GM18861 (cell line): ENCODE results near the gene TRIM47.

Experiments
- ATAC-seq: cut with Tn5 transposase; IDR thresholded peaks from one replicate; pipeline ENCODE4 v1.9.1; 2021; ENCODE audit not compliant: unreplicated experiment

TRIM47 gene, protein sequence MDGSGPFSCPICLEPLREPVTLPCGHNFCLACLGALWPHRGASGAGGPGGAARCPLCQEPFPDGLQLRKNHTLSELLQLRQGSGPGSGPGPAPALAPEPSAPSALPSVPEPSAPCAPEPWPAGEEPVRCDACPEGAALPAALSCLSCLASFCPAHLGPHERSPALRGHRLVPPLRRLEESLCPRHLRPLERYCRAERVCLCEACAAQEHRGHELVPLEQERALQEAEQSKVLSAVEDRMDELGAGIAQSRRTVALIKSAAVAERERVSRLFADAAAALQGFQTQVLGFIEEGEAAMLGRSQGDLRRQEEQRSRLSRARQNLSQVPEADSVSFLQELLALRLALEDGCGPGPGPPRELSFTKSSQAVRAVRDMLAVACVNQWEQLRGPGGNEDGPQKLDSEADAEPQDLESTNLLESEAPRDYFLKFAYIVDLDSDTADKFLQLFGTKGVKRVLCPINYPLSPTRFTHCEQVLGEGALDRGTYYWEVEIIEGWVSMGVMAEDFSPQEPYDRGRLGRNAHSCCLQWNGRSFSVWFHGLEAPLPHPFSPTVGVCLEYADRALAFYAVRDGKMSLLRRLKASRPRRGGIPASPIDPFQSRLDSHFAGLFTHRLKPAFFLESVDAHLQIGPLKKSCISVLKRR

DNA sequence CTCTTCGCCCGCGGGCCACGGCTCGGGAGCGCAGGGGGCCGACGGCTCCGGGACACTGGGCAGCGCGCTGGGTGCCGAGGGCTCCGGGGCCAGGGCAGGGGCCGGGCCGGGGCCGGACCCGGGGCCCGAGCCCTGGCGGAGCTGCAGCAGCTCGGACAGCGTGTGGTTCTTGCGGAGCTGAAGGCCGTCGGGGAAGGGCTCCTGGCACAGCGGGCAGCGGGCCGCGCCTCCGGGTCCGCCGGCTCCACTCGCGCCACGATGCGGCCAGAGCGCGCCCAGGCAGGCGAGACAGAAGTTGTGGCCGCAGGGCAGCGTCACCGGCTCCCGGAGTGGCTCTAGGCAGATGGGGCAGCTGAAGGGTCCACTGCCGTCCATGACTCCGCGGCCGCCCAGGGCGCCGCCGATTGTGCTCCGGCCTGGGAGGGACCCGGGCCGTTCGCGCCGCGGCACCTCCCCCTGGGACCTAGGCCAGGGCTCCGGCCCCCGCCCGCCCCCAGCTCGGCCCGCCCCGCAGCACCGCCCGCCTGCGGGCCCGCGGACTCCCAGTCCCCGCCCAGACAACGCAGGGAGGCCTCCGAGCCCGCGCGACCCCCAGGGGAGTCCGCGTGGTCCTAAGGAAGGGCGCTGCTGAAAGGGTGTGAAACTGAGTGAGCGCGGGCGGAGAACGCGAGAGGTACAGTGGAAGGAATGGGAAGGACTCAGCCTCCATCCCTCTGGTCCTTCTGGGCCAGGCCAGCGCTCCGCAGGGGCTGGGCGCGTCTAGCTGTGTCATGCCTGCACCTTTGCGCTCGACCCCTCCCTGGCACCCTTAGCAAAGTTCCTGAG lies at the start of gene TRIM47:
TRIM47 (minus strand) TSS at position 408 of the 825 bp plus-strand sequence; CDS start at position 375, 33 bp downstream.
- ATAC-seq = no peak

DNA sequence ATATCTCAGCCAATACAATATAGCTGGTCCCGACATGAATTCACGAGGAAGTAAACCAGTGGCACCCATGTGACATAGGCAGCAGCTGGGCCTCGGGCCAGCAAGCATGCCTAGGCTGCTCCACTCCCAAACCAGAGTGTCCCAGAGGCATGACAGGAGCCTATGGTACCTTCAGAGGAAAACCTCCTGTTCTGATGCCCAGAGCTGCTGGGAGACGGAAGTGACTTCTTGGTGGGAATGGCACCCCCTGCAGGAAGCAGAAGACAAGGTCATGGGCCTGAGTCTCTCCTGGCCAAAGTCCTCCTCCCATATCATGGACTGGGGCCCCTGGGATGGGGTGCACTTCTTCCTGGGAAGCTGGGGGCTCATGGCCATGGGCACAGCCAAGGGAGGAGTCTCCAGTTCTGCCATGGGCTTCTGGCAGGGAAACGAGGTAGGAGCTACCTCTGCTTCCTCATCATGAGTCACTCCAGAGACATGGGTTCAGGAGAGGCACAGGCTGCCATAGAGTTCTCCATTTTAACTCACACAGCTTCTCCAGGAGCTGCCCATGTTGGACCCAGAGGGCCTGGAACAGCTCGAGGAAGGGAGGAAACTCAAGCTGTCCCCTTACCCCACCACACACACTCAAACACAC lies 49.0 kb upstream of the TRIM47 start:
- no peak for ATAC-seq

DNA sequence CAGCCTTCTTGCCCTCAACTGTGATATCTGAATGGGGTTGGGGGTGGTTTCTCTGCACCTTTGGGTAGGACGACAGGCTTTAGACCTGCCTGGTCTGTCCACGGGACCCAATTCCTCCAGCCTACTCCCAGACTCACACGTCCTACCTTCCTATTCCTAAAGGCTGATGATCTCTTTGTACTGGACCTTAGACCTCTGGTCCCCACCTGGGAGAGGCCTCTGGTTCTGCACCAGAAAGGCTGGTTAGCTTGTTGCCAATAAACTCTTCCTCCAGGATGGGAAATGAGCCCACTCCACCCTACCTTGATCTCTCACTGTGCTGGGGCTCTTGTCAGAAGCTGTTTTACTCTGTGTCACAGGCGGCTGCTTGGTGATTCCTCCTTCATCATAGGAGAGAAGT lies 48.1 kb upstream of the TRIM47 start:
- no peak for ATAC-seq

DNA sequence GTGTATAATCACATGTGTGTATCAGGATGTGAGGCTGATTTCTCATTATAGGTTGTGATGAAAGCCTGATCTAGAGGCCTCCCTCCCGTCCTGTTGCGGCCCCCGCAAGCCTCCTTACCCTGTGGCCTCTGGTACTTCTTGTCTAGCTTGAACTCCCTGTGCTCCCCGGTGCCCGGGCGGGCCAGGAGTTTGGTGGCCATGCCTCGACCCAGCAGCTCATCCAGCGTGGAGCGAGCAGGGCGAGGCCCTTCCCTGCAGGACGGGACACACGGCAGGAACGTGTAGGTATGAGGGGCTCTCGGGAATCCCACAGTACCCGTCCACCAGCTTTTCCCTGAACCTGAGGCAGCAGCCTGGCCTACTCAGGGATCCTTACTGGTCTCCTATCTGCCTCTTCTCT lies 47.5 kb upstream of the TRIM47 start:
- ATAC-seq = no peak

DNA sequence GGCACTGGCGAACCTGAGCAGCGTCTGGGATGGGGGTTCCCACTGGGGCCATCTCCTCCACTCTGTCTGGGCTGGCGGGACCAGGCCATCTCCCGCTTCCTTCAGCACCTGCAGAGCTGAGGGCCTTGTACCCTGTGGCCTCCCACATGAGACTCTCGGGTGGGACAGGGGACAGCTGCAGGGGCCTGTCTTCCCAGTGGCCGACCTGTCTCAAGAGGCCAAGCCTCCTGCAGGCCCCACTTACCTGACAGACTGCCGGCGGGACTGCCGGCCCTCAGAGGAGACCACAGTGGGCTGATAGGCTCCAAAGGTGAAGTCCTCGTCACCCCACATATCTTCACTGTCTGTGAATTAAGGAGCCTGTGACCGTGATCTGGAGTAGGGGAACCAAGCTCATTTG lies 46.7 kb upstream of the TRIM47 start:
- ATAC-seq = no peak

DNA sequence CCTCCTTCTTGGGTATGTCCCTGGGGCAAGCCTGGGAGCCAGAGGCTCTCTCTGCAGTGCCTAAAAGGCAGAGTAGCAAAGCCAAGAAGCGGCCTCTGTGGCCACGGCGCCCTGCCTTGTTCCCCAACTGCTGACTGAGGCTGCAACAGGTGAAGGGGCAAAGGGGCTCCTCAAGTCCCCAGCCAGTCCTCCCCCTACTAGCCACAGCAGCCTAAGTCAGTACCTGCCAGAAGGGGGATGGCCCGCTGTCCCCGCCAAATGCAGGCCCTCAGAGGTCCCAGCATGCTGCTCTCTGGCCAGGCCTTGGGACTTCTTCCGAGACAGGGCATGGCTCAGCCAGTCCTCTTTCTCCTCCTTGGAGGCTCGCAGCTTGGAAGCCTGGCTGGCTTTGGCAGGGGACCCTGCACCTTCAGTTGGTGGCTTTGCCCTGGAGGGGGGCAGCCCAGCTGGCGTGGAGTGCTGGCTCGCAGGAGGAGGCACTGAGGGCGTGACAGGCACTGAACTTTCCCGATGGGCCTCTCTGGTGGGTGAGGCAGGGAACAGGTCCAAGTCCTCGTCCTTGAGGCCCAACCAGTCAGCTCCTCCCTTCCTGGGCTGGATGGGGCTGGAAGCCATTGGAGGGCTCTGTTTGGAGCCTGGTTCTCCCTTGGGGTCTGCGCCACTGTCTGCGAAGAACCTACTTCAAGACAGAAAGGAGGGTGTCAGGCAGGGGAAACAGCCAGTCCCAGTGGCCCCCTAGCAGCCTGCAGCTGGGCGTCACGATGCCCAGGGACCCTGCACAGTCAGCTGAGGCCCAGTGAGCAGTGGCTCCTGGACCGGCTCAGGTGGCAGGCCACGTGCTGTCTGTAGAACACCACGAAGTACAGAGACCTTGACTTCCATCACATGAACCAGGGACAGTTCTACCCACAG lies 44.8 kb upstream of the TRIM47 start:
- no peak for ATAC-seq

DNA sequence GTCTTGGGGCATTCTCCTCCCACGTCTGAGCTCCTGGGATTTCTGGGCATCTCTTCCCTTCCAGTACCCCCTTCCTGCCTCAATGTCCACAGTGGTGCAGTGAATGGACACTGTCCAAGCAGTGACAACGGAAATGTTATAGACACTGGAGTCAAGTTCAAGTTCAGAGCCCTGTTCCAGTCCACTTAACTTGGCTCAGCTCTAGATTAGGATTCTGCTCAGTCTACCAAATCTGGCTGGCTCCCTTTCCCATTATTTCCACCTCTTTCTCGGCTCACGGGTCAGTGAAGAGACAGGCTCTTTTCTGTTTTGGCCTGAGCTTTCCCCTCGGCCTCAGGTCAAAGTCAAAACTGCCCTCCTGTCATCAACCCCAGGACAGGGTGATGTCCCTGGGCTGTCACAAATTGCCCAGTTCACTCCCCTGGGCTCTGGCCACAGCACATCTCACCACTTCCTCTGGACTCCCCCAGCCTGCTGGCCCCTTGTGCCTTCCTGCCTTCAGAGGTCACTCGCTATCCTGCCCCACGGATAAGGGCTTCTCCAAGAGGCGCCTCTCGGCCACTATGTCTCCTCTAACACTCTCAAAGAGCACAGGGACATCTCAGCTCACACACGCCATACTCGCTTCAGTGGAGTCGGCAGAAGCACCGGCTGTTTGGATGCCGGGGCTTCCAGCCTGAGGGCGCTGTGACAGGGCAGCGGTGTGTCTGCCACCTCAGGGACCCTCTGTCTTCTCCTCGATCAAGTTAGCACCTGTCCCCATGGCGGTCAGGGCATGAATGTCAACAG lies 44.0 kb upstream of the TRIM47 start:
- ATAC-seq = no peak

DNA sequence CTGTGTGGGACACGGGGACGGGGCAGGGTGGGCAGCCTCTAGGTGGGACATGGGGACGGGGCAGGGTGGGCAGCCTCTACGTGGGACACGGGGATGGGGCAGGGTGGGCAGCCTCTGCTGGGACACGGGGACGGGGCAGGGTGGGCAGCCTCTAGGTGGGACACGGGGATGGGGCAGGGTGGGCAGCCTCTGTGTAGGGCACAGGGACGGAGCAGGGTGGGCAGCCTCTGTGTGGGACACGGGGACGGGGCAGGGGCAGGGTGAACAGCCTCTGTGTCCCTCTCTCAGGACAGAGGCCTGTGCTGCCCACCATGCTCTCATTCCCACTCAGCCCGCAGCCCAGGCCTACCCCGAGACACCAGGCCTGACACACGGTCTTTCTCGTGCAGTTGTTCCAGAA lies 43.2 kb upstream of the TRIM47 start:
- no peak for ATAC-seq

DNA sequence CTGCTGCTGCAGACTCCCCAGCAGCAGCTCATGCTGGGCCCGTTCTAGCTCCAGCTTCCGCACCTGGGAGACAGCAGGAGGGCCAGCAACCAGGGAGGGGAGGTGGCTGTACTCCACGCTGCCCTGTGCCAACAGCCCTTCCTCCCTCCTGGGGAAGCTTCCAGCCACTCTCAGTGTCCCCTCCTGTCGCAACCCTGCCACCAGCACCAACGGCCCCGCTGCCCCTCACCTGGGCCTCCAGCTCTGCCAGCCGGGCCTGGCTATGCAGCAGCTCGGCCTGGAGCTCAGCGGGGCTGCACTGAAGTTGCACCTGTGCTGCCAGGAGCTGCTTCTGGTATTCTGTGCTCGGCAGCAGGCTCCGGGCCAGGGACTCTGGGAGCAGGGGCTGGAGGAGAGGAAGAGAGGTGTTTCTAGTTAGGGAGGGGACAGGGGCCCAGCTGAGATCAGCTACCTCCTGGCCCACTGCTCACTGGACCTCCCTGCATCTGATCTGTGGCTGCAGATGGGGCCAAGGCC lies 41.7 kb upstream of the TRIM47 start:
- ATAC-seq = no peak

DNA sequence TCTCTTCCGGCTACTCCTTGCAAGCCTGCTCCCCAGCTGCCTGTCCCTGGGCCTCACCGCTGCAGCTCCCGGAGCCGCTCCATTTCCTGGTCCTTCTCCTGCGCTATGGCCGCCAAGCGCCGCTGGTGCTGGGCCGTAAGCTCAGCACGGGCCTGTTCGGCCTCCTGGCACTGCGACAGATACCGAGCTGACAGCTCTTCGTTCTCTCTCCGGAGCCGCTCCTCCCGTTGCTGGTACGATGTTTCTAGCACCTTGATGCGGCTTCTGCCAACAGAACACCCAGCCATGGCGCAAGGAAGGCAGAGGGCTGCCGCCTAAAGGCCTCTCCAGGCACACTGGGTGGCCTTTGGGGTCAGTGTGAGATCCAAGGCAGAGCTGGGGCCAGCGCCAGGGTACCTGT lies 41.2 kb upstream of the TRIM47 start:
- ATAC-seq = no peak

DNA sequence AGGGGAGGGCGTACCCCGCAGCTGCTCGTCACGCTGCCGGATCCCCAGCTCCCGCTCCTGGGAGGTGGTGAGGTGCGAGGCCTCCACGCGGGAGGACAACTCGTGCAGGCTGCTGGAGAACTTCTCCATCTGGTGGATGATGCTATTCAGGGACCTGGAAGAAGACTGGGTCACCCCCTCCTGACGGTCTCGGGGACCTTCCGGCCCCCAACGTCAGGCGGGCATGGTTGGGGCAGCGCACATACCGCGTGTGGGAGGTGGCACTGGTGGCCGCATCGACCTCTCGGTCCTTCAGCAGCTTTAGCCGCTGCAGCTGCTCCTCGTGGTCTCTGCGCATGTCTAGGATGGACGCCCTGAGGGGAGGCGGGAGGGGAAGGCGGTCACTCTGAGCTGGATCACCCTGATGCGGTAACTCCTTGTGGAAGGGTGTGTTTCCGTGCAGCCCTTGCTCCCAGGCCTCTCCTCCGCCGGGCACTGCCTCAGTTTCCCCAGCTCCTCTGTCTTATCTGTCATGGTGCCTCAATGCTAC lies 39.6 kb upstream of the TRIM47 start:
- no peak for ATAC-seq

DNA sequence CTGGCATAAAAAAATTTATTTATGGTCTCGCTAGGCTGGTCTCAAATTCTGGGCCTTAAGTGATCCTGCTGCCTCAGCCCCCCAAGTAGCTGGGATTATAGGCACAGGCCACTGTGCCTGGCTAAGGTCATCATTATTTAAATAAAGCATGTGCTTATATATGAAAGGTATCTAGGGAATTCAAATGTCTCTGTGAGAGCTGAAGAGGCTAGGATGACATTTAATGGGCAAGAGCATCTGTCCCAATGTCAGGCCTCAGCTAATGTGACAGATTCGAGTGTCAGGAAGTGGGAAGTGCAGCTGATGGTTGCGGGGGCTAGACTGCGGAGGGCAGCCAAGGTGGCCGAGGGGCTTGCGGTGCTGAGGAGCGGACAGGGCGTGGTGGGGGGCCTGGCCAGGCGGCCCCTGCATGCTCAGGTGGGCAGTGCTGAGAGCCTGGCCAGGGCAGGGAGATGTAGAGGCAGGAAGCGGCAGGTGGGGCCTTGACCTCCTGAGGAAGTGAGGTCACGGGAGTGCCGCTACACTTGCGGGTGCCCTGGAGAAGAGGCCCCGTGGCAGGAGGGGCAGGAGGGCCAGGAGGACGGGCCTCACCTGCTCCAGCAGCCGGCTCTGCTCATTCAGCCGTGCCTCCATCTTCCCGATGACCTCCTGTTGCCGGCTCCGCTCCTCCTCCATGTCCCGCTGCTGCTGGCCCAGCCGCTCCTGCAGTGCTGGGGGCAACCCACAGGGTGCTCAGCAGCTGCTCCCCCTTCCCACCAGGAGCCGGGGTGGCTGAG lies 38.9 kb upstream of the TRIM47 start:
- no peak for ATAC-seq

DNA sequence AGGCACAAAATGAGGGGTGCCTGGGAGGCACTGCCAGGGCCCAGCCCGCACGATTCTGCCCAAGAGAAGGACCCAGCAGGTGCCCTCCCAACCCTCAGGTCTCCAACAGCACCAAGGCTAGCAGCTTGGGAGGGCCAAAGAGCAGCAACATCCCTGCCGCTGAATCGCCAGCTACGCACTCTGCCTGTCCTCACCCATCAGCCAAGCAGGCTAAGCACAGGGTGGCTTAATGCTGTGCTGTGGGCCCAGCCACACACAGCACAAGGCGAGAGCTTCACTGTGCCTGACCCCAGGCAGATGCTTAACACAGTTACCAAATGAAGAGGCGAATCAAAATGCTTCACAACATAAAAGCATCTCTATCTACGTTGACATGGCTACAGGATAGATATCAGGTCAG lies 36.9 kb upstream of the TRIM47 start:
- ATAC-seq = no peak

DNA sequence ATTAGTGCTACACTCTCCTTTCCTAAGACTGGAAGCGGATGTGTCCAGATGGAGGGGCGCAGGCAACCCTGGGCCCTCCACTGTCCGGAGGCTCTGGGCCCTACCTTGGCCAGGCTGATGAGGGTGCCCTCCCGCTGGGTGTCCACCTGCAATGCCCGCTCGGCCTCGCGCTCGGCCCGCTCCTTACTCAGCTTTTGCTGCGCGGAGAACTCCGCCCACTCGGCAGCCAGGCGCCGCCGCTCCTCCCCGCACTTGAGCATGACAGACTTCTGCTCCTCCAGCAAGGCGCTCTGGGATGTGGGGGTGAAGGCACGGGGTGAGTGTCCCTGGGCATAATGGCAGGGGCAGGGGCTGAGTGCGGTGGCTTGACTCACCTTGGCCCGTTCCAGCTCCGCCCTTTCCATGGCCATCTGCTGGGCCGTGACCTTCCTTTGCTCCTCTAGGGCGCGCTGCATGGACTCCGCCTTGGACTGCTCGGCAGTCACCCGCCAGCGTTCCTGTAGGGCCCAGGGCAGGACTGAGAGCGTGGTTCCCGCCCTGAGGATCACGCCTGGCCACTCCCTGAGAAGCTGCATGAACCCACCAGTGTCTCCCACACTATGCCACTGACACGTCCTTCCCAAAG lies 36.4 kb upstream of the TRIM47 start:
- no peak for ATAC-seq

DNA sequence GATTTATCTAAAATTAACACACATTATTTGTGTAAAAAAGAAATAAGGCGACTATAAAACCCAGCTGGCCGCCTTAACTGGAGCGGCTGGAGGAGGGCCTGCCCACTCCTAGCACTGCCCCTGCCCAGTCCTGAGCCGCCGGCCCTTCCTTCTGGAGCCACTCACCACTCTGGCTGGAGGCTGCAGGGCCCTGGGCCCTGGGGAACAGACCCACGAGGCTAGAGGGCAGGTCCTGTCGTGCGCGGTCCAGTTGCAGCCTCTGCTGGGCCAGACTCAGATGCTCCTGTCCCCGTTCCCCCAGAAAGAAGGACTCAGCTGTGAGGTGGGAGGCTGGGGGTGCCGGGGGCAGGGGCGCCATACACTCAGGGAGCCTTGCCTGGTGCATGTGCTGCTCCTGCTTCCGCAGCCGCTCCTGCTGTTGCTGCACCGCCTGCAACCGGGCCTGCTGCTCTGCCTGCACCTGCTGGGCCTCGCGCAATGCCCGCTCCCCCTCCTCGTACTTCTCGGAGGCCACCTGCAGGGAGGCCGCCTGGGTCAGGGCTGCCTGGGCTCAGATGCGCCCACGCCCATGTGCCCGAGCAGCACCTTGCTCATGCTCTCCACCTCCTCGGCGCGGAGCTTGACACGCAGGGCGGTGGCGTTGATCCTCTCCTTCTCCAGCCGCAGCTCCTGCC lies 35.3 kb upstream of the TRIM47 start:
- no peak for ATAC-seq

DNA sequence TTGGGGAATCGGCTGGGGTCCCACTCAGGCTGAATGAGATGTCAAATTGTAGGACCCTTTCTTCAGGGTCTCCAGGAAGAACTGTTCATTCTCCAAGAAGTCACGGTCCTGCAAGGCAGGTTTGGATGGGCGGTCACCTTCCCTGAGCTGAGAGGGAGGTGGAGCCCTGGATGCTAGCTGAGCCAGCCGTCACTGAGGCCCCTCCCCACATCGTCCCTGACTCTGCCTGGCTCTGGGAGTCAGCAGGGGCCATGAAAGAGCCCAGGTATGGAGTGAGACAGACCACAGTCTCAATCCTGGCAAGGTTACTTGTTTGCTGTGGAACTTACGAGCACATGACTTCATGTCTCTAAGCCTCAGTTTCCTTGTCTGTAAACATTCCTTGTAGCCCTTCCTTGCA lies 32.3 kb upstream of the TRIM47 start:
- ATAC-seq = no peak

DNA sequence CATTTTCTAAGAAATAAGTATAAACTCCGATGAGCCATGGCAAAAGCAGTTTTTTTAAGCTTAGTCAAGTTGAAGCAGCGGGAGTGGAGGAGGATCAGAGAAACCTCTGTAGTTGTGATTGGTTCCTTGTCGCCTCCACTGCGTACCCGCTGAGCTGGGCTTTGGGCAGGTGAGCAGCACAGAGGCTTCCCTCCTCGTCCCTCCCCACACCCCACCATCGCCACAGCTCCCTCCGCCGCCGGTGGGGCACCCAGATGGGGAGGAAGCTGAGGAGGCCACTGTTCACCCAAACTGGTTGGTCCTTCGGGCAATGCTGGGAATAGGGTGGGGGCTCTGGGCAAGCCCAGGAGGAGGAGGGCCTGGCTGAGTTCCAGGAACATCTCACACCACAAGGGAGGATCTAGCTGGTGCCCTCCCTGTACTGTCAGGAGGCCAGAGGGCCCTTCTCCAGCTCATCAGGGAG lies 31.5 kb upstream of the TRIM47 start:
- ATAC-seq = no peak
